ENCODE data around the gene INSYN2A.
A peak's percentile ranks its signal among the peaks of the same experiment; 100 is the strongest.

Gene INSYN2A

DNA sequence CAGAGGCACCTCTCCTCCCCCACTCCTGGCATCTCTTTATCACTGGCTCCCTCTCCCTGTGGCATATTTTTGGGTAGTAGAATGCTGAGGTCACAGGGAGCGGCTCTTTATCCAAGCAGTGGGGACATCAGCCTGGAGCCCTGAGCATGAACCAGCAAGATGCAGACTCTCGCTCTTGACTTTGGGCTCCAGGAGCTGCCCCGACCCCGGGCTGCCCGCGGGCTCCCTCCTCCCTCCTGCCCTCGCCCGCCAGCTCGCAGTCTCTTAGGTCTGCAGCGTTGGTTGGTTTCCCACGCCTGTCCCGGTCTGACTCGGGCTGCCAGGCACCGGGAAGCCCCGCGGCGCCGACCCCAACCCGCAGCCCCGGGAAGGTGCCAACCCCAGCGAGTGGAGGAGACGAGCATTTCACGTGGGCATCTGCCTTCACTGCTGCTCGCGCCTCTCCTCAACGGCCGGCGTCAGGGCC is 1.3 kb downstream of the INSYN2A start:
- no peak for DNase-seq

DNA sequence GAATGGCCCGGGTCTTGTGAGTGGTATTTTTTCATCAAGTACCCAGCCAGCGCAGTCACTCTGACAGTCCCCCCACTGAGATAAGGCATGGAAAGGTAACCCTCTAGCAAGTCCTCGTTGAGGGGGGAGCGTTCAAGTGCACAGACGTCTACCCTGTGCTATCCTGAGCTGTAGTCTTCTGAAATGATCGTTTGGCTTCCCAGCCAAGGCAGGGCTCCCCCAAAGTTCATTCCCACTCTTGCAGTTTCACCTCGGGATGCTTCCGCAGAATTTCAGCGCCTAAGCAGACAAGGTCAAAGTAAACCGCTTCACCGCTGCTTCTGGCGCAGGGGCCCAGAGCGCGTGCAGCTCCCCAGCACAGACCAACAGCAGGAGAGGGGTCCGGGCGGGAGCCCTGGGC is 1.8 kb downstream of the INSYN2A start:
- no peak for DNase-seq

GRCh38 chr10:127194111-127194510 is 2.3 kb downstream of the INSYN2A start:
- no peak for DNase-seq

DNA sequence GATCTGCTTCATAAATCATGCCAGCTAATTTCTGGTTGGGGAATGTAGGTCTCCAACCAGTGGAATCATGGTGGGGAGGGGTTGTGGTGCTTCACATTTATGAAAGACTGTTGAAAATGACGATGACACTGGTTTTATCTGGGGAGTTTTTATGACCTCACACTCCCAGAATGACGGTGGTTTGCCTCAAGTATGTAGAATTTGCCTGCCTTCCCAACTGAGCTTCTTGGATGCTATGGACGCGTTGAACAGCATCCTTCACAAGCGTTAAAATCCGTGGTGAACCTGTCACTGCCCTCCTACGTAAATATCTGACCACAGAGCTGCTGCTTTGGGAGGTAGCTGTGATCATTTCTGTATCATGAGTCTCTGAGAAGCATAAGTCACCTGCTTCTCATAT is 3.3 kb downstream of the INSYN2A start:
- DNase-seq = no peak

- no peak for DNase-seq
Observed at GRCh38 chr10:127190427-127190826, 6.0 kb downstream of the INSYN2A start.

DNA sequence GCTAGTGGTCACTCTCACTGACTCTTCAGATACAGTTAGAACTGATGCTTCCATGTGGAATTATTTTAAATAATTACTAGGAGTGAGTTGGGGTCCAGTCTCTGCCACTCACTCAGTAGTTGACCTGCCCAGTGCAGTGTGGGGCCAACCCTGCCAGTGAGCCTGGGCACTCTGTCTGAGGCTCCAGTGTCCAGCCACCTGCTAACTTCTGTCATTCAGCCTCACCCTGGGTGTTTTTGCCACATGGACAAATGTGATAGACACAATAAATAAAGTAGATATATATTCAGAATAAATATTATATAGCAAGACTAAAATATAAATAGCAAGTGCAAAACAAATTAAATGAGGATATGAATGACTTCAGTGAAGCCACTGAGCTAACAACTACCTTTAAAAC is 7.2 kb downstream of the INSYN2A start:
- DNase-seq = no peak

DNA sequence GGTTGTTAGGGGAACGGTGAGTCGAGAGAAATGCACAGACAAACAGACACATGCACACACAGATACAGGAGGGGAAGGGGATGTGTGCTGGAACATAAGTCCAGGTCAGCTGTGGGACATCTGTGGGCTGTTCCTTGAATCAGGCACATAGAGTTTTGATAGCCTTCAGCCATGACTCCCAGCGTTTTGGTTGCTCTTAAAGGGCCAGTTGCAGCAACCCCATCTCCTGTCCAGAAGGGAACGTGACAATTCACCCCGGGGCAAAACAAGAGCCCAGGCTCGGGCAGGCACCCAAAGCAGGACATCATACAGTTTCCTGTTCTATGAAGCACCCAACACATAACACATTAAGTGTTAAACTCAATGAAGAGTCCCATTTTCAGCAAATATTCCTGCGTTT is 9.6 kb downstream of the INSYN2A start:
- no peak for DNase-seq

GRCh38 chr10:127184582-127184981 is 11.8 kb downstream of the INSYN2A start:
- no peak for DNase-seq

- no peak for DNase-seq
Observed at GRCh38 chr10:127182161-127182560, 14.2 kb downstream of the INSYN2A start.

DNA sequence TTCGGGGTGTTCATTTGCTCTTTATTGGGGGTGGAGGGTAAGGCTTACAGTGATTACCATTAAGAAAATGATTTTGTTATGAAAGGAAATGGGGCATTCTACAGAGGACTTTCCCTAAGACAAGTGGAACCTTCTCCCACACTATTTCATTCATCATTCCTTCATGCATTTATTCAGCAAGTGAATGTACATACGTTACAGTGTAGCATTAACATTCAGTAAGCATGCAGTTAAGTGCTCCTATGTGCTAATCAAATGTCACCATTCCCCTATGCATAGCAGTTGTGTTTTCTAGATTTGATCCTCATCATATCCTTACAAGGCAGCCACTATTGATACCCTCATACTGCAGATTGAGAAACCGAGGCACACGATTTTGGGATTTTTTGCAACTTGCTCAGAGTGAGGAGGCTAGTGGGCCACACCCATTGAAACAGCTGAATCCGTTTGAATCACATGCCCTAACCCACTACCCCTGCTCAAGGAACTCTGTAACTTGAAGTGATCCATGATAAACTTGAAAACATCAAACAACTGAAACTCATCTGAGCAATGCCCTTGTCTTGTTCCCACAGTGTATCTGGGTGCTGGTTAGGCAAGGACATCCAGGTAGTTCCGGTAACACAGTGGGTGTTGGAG is 16.7 kb downstream of the INSYN2A start:
- DNase-seq = no peak

GRCh38 chr10:127176649-127177048 is 19.7 kb downstream of the INSYN2A start:
- no peak for DNase-seq

DNA sequence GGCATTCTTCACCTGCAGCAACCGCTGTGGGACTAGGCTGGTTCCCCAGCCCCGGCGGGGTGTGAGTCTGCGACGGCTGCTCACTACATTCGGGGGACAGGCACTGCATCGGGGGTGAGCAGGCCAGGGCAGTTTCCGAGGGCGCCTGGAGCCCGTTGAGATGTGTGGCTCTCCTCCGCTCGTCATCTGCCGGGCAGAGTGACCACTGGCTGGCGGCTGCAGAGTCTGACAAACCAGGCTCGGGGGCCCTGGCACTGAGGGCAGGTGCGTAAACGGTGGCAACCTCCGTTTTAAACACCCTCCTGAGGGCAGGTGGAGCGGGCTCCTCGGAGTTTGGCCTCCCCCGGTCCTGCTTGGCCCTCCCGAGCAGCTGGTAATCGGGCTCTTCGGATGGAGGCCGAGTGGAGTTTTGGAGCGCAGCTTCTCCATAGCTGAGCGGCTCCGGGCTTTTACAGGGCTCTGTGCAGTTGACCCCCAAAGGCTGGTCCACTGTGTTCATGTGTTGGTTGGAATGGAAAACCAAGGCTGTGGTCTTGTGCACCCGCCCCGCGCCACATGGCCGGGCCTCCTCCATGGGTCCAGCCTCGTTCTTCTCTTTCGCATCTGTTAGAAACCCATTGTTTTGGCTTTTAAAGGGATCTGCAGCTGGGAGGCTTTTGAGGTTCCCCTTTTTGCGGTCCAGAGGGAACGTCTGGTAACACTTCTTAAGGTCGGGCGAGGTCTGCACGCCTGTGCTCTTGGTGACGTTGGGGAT is 20.9 kb downstream of the INSYN2A start:
- DNase-seq = no peak

GRCh38 chr10:127174866-127175265 is 21.5 kb downstream of the INSYN2A start:
- no peak for DNase-seq

GRCh38 chr10:127168261-127168660 is 28.1 kb downstream of the INSYN2A start:
- peak in 1 of 2 donors; percentile 56 for DNase-seq

- DNase-seq = no peak
Observed at GRCh38 chr10:127162841-127163240, 33.5 kb downstream of the INSYN2A start.

GRCh38 chr10:127161482-127161881 is 34.9 kb downstream of the INSYN2A start:
- no peak for DNase-seq

GRCh38 chr10:127159648-127160245 is 36.6 kb downstream of the INSYN2A start:
- DNase-seq = no peak

- DNase-seq = no peak
Observed at GRCh38 chr10:127158662-127159061, 37.7 kb downstream of the INSYN2A start.

DNA sequence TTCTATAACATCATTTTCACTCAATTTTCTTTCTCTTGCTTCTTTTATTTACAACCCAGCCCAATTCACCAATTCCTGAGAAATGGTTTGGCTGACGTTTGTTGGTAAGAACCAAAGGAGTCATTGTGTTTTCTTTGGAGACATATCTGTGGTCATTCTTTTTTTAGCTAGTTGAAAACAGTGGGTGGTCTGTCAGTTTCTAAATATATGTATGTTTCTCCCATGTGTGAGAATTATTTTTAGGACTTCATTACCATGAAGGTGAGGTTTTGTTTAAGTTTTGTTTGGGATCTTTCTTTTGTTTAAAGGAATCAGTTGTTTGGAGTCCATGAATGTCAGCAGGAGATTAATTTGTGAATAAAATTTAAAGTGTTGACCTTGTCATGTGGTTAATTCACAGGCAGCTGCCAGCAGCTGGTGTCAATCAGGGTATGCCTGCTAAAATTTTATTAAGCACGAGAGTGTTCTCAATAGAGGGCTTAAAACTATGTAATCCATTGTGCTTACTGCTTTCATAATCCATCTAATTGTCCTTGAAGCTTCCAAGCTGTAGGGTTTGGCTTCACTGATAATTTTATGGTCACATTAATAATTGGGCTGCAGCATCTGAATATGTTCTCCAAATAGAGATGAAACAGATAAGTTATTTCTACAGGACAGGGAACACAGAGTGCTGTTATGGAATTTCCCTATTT is 38.7 kb downstream of the INSYN2A start:
- DNase-seq = no peak

GRCh38 chr10:127157089-127157488 is 39.3 kb downstream of the INSYN2A start:
- DNase-seq = no peak

DNA sequence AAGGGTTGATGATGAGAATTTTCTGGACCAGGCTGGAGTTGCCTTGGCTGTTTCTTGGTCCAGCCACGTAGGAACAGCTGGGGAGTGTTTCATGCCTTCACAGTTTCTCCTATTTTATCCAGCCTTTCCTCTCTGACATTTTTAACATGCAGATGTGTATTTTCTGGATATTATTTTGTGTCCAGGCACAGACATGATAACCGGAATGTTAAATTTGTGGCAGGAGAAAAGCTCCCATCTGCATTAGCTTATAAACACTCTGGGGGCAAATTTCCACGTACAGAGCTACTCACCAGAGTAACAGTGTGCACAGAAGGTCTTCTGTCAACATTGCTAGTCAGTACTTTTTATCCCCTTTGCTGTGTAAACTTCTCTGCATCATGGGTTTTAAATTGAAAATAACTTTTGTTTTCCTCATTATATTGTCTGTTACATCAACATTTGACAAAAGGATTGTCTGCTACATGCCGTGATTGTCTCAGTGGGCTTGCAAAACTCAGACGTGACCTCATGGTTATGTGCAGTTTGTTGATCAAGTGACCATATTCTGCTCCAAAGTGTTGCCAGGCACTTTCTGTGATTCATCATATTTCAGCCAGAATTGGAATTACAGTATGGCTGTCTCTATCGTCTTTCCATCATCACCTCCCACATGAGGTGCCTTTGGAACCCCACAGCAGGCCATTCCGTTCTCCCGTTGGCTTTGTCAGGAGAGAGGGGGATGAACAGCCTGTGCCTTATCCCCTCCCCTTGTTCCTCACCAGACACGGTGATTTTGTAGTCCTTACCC is 41.4 kb downstream of the INSYN2A start:
- DNase-seq = no peak

- DNase-seq = no peak
Observed at GRCh38 chr10:127153181-127153580, 43.2 kb downstream of the INSYN2A start.
